Measurements from ENCODE around the gene PNCK. TPM values are rescaled to one million over a fixed set of nuclear protein-coding genes. Genes with fewer than 3 reads are reported as not detected.

The PNCK gene
- total RNA-seq, 1 experiment from 2014 or later: 26.8 TPM

DNA sequence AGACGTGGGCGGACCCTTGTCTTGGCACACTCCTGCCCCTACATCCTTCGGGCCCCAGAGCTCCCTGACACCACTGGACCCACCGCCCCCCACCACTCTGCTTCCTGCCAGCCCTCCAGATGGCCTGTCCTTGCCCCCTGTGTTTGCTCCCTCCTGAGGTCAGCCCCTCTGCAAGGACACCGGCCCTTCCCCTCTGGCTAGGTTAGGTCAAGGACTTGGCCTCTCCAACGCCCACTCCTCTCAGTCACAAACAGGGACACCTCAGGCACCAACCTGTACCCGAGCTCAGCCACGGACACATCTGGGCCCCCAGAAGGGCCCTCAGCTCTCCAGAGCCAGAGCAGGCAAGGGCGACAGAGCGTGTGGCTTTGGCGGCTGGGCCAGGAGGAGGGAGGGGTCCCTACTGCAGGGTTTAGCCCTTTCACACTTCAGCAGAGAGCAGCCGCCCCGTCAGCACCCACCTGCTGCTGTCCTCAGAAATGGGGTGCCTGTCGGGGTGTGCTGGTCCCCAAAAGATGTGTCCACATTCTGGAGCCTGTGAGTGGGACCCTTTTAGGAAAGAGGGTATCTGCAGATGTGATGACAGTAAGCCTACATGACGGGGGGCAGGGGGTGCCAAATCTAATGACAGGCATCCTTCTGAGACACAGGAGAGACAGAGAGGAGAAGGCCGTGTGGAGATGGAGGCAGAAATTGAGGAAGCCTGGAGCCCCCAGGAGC is 50.1 kb downstream of the PNCK start:
- Mint-ChIP-seq H3K36me3 (ENCODE audit: insufficient read depth in 1 of 3, low read depth in 3 of 3) (peaks cover 0 to 7% (median 0%) of the 10 kb centered on the region in 3 experiments; a peak in 3 of 7 replicates), H3K9me3 (peaks cover 56 to 68% of the 10 kb centered on the region in 2 experiments), H3K27me3 (ENCODE audit: low read depth) (peaks cover 23% of the 10 kb centered on the region), H3K4me3 (no peak overlapping the region; a peak in 1 of 5 replicates), H3K4me1 (no peaks in the 10 kb centered on the region), H3K27ac (no peak overlapping the region)
- no peak overlapping the region for H2BK5ac ChIP-seq (ENCODE audit: insufficient read length, low read length)
- H3K18ac ChIP-seq (ENCODE audit: insufficient read length, low read depth, low read length): no peak overlapping the region
- no peak overlapping the region for H2BK15ac ChIP-seq (ENCODE audit: low read depth, low read length)
- H3K14ac ChIP-seq (ENCODE audit: insufficient read depth, low read length): no peak overlapping the region; the same call in 1 of the 2 replicates
- no peak overlapping the region for H3K23ac ChIP-seq (ENCODE audit: insufficient read length, low read depth, low read length)
- H2BK20ac ChIP-seq (ENCODE audit: low read depth, low read length, poor library complexity, severe bottlenecking): no peak overlapping the region
- WGBS (ENCODE audit: extremely low coverage, insufficient read length, low lambda C conversion rate): no CpG with 5 or more reads among the region's 16 CpGs
- no peak overlapping the region for H2BK12ac ChIP-seq (ENCODE audit: insufficient read length, low read depth, low read length)
- H2AFZ ChIP-seq (ENCODE audit: low read length): no peak overlapping the region
- H2BK120ac ChIP-seq (ENCODE audit: low read depth, low read length, poor library complexity, severe bottlenecking): no peak overlapping the region
- H3K9me3 ChIP-seq (ENCODE audit: control insufficient read depth, low read depth, low read length): peaks cover 20% of the 10 kb centered on the region
- no peak overlapping the region for H4K8ac ChIP-seq (replicated peaks; ENCODE audit: insufficient read length, low read depth, low read length)
- H3K9ac ChIP-seq (ENCODE audit: extremely low read depth, insufficient read length, low read length): no peak overlapping the region
- no peaks in the 10 kb centered on the region for H4K20me1 ChIP-seq (ENCODE audit: control insufficient read depth, insufficient read depth, insufficient read length)
- no peaks in the 10 kb centered on the region for H3K79me2 ChIP-seq (ENCODE audit: insufficient read depth, low read length)
- no peak overlapping the region for H3T11ph ChIP-seq (ENCODE audit: low read length)
- H3K4me1 ChIP-seq (ENCODE audit: insufficient read depth, low read length): no peaks in the 10 kb centered on the region
- H4K91ac ChIP-seq (ENCODE audit: insufficient read length, low read depth, low read length): no peak overlapping the region
- H3K4ac ChIP-seq (ENCODE audit: low read depth, low read length): no peak overlapping the region
- no peaks in the 10 kb centered on the region for H3K23me2 ChIP-seq (ENCODE audit: insufficient read length, low read depth, low read length, poor library complexity, severe bottlenecking)
- no peaks in the 10 kb centered on the region for H3K79me1 ChIP-seq (ENCODE audit: insufficient read depth, low read depth, low read length, poor library complexity, severe bottlenecking)
- no peak overlapping the region for H3K56ac ChIP-seq (ENCODE audit: insufficient read length, low read depth, low read length)
- no peak overlapping the region for H3K27ac ChIP-seq (ENCODE audit: insufficient read length, low read depth, low read length)
- DNase-seq: no peak
- no peak overlapping the region for H2AK5ac ChIP-seq (ENCODE audit: insufficient read length, low read length)
- TF ChIP-seq, protein P1, sequence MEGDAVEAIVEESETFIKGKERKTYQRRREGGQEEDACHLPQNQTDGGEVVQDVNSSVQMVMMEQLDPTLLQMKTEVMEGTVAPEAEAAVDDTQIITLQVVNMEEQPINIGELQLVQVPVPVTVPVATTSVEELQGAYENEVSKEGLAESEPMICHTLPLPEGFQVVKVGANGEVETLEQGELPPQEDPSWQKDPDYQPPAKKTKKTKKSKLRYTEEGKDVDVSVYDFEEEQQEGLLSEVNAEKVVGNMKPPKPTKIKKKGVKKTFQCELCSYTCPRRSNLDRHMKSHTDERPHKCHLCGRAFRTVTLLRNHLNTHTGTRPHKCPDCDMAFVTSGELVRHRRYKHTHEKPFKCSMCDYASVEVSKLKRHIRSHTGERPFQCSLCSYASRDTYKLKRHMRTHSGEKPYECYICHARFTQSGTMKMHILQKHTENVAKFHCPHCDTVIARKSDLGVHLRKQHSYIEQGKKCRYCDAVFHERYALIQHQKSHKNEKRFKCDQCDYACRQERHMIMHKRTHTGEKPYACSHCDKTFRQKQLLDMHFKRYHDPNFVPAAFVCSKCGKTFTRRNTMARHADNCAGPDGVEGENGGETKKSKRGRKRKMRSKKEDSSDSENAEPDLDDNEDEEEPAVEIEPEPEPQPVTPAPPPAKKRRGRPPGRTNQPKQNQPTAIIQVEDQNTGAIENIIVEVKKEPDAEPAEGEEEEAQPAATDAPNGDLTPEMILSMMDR (conservative IDR thresholded peaks at IDR 0.05): no peak
- no peak overlapping the region for H3K4me2 ChIP-seq (ENCODE audit: insufficient read depth, insufficient read length, low read length)
- H4K5ac ChIP-seq (ENCODE audit: insufficient read length, low read depth, low read length): no peak overlapping the region
- no peaks in the 10 kb centered on the region for H3K27me3 ChIP-seq (ENCODE audit: insufficient read depth, low read length)
